K562 (cell line): ENCODE data around the gene PIP5K1B. TPM values are rescaled to one million over a fixed set of nuclear protein-coding genes. Genes with fewer than 3 reads are reported as not detected.

ENCODE experiments used
- ATAC-seq: fragments of 200-7000 bp; cut with Tn5 transposase; 3 replicates; pipeline ENCODE4 v1.9.1; 2020; ENCODE audit warnings: moderate library complexity
- BruUV-seq: library from RNA; stranded (reverse); fragments of 400-500 nt; replicated peaks from 2 replicates; lab custom pipeline; 2021; lab: Mats Ljungman, UMichigan
- CTCF ChIA-PET: fragments of 300-600 bp; formaldehyde crosslinking; extraction: SDS; loops from one replicate; lab custom pipeline; 2021; ENCODE audit warnings: low intra/inter-chr PET ratio; lab: Yijun Ruan, JAX
- POLR2A ChIA-PET: fragments of 300-600, 350-650 bp; sonication (Branson Sonifier 250); formaldehyde crosslinking; extraction: SDS; loops from one replicate; lab custom pipeline; 2021; ENCODE audit warnings: antibody characterized with exemption, inconsistent platforms; lab: Yijun Ruan, JAX
- DNase-seq, 4 experiments: peaks; one replicate each; pipeline versions ENCODE4 v3.0.0 to v3.0.0-alpha.2; 2011 to 2018; ENCODE audit warnings: low spot score in 3 of 4, mixed read lengths in 3 of 4; ENCODE audit errors: extremely low read depth in 1 of 4
- FAIRE-seq: peaks from 2 replicates; lab custom pipeline; 2011; peaks lifted over from hg19 to GRCh38; lab: Jason Lieb, UNC
- H2AFZ ChIP-seq: 2 replicates; pipeline ENCODE4 v1.6.0; 2011; ENCODE audit warnings: low read depth, low read length, control low read depth, inconsistent platforms
- H3K27ac ChIP-seq: fragments of 200-600 bp; 3 replicates; pipeline ENCODE4 v1.8.0; 2011; ENCODE audit warnings: low read depth, mild to moderate bottlenecking, control low read depth, inconsistent platforms, low read length, moderate library complexity, mixed read lengths; ENCODE audit errors: extremely low read depth
- H3K27me3 ChIP-seq, 2 experiments: fragments of 300-600 bp in 1 of 2; 2 replicates in 1 of 2; 3 replicates in 1 of 2; pipeline versions ENCODE4 v1.6.0 to v1.8.0; 2011; ENCODE audit warnings: inconsistent platforms in 2 of 2, low read length in 2 of 2, mild to moderate bottlenecking in 1 of 2, mixed read lengths in 1 of 2, moderate library complexity in 1 of 2; ENCODE audit not compliant: control insufficient read depth in 2 of 2, insufficient read depth in 2 of 2
- H3K36me3 ChIP-seq: fragments of 300-600 bp; 3 replicates; pipeline ENCODE4 v1.8.0; 2011; ENCODE audit warnings: mild to moderate bottlenecking, low read length, inconsistent platforms; ENCODE audit not compliant: control insufficient read depth, insufficient read depth
- H3K4me1 ChIP-seq, 2 experiments: fragments of 200-600 bp in 1 of 2; replicated peaks in 1 of 2; 2 replicates in 1 of 2; 3 replicates in 1 of 2; pipeline versions ENCODE4 v1.5.1 to v1.8.0; 2011; ENCODE audit warnings: inconsistent platforms in 2 of 2, low read length in 2 of 2, mild to moderate bottlenecking in 1 of 2, mixed read lengths in 1 of 2, moderate library complexity in 1 of 2; ENCODE audit not compliant: control insufficient read depth in 2 of 2, insufficient read depth in 2 of 2
- H3K4me2 ChIP-seq: 2 replicates; pipeline ENCODE4 v1.6.1; 2011; ENCODE audit warnings: low read length, control low read depth, inconsistent platforms, mixed read lengths; ENCODE audit not compliant: insufficient read depth
- H3K4me3 ChIP-seq: fragments of 200-600 bp; sonication (generic), shearing (Covaris generic); 2 replicates; pipeline ENCODE4 v1.5.1; 2016; ENCODE audit warnings: control low read depth, inconsistent platforms
- H3K79me2 ChIP-seq: fragments of 200-600 bp; 3 replicates; pipeline ENCODE4 v1.8.0; 2011; ENCODE audit warnings: low read length, inconsistent platforms; ENCODE audit not compliant: control insufficient read depth, insufficient read depth
- H3K9ac ChIP-seq, 2 experiments: 2 replicates each; pipeline versions ENCODE4 v1.6.0 to v1.6.1; 2011; ENCODE audit warnings: low read depth in 2 of 2, low read length in 2 of 2, control low read depth in 1 of 2, inconsistent platforms in 1 of 2, mild to moderate bottlenecking in 1 of 2, mixed read lengths in 1 of 2; ENCODE audit not compliant: insufficient read depth in 1 of 2
- H3K9me1 ChIP-seq: one replicate; pipeline ENCODE4 v1.6.0; 2011; ENCODE audit warnings: inconsistent platforms, mild to moderate bottlenecking, low read length, moderate library complexity; ENCODE audit not compliant: control insufficient read depth, insufficient read depth
- H3K9me3 ChIP-seq: replicated peaks from 2 replicates; pipeline ENCODE4 v1.5.1; 2011; ENCODE audit warnings: low read depth, low read length, inconsistent platforms; ENCODE audit not compliant: control insufficient read depth, insufficient read depth
- H4K20me1 ChIP-seq: replicated peaks from 2 replicates; pipeline ENCODE4 v1.6.1; 2011; ENCODE audit warnings: low read length, inconsistent platforms, mixed read lengths; ENCODE audit not compliant: control insufficient read depth, insufficient read depth
- ARID1B ChIP-seq: fragments of 450-650 bp; IDR thresholded peaks from 2 replicates; pipeline ENCODE4 v1.6.1; 2016; ENCODE audit warnings: antibody characterized with exemption, mild to moderate bottlenecking, inconsistent platforms
- C11orf30 ChIP-seq: fragments of 450-650 bp; IDR thresholded peaks from 2 replicates; pipeline ENCODE4 v1.6.1; 2016; ENCODE audit warnings: low read depth, mild to moderate bottlenecking
- CC2D1A ChIP-seq: fragments of 450-650 bp; IDR thresholded peaks from 2 replicates; pipeline ENCODE4 v1.6.1; 2017; ENCODE audit warnings: mild to moderate bottlenecking
- EP400 ChIP-seq: fragments of 450-650 bp; IDR thresholded peaks from 2 replicates; pipeline ENCODE4 v1.6.1; 2017; ENCODE audit warnings: antibody characterized with exemption, mild to moderate bottlenecking, moderate library complexity
- HSF4 ChIP-seq: fragments of 250-450 bp; sonication (Bioruptor Pico); IDR thresholded peaks from 2 replicates; pipeline ENCODE4 v2.1.2; 2022; ENCODE audit warnings: mild to moderate bottlenecking, moderate library complexity, borderline replicate concordance
- KLF1 ChIP-seq: fragments of 450-650 bp; IDR thresholded peaks from 2 replicates; pipeline ENCODE4 v1.6.1; 2016; ENCODE audit warnings: missing genetic modification characterization, missing compliant biosample characterization
- MAFF ChIP-seq: IDR thresholded peaks from 2 replicates; pipeline ENCODE4 v1.6.1; 2012; ENCODE audit warnings: low read length, improper control_type of control experiment
- MCM5 ChIP-seq: fragments of 450-650 bp; IDR thresholded peaks from 2 replicates; pipeline ENCODE4 v1.6.1; 2016; ENCODE audit warnings: low read depth
- MYC ChIP-seq, 2 experiments: fragments of 250-450 bp in 1 of 2; sonication (Bioruptor Pico) in 1 of 2; IDR thresholded peaks; 2 replicates each; pipeline versions ENCODE4 v1.5.1 to v1.6.1; 2012 to 2021; ENCODE audit warnings: low read depth in 2 of 2, borderline replicate concordance in 1 of 2, improper control_type of control experiment in 1 of 2, low read length in 1 of 2, mild to moderate bottlenecking in 1 of 2, moderate library complexity in 1 of 2
- NFIC ChIP-seq: fragments of 450-650 bp; IDR thresholded peaks from 2 replicates; pipeline ENCODE4 v1.6.1; 2017; ENCODE audit warnings: mild to moderate bottlenecking, inconsistent platforms
- POLR2H ChIP-seq: IDR thresholded peaks from 2 replicates; pipeline ENCODE4 v1.6.1; 2016; ENCODE audit warnings: missing genetic modification characterization, low read depth, mild to moderate bottlenecking, control low read depth, missing compliant biosample characterization, moderate library complexity
- RFX1 ChIP-seq: fragments of 450-650 bp; IDR thresholded peaks from 2 replicates; pipeline ENCODE4 v1.6.1; 2016; ENCODE audit warnings: mild to moderate bottlenecking, moderate library complexity
- SOX6 ChIP-seq: fragments of 450-650 bp; IDR thresholded peaks from 2 replicates; pipeline ENCODE4 v1.6.1; 2014; ENCODE audit warnings: mild to moderate bottlenecking
- TOE1 ChIP-seq, 2 experiments: fragments of 450-650 bp in 1 of 2; sonication (generic) in 1 of 2; formaldehyde crosslinking in 1 of 2; IDR thresholded peaks; 2 replicates each; pipeline versions ENCODE4 v1.7.1 to v1.8.0; 2016 to 2022; ENCODE audit warnings: borderline replicate concordance in 2 of 2, mild to moderate bottlenecking in 2 of 2, antibody characterized with exemption in 1 of 2, inconsistent platforms in 1 of 2, low read depth in 1 of 2, missing genetic modification reagents in 1 of 2, moderate library complexity in 1 of 2
- ZBTB17 ChIP-seq: fragments of 450-650 bp; formaldehyde crosslinking; IDR thresholded peaks from 2 replicates; pipeline ENCODE4 v1.4.0; 2020; ENCODE audit warnings: mild to moderate bottlenecking
- WGBS: fragments of 100-300 bp; shearing (Covaris generic); methylation state at CpG from one replicate; pipeline ENCODE4 v1.1.6; 2016; ENCODE audit warnings: low coverage, mixed read lengths; ENCODE audit not compliant: insufficient coverage; ENCODE audit errors: missing lambda C conversion rate; 5-methylcytosine and 5-hydroxymethylcytosine counted together
- in situ Hi-C: fragments of 300-500 bp; cut with MboI; formaldehyde crosslinking; loops from 4 replicates; pipeline ENCODE4 v1.15.0; 2018; ENCODE audit warnings: inconsistent platforms, mixed read lengths
- intact Hi-C: fragments of 100-400 bp; cut with micrococcal nuclease; formaldehyde crosslinking; loops from 2 replicates; pipeline ENCODE4 v1.14.2; 2022
- polyA plus RNA-seq, 8 experiments: library from polyadenylated mRNA; depleted of rRNA in 4 of 8; stranded (reverse) in 5 of 8; unstranded in 3 of 8; fragments of >200 nt; fragmentation: Nextera tagmentation in 2 of 8; fragmentation: Illumina TruSeq in 1 of 8; extraction: Ambion mirVana in 2 of 8; extraction: Trizol in 1 of 8; gene quantifications; 2 replicates each; pipeline versions ENCODE4 v1.2.1 to v1.2.3, GENCODE V29; 2011 to 2014; ENCODE audit warnings: inconsistent platforms in 1 of 8, missing spikeins in 1 of 8
- total RNA-seq, 7 experiments: library from RNA; depleted of rRNA in 6 of 7; stranded (reverse); fragments of >200 nt in 6 of 7; fragmentation: Illumina TruSeq in 2 of 7; extraction: Trizol in 2 of 7; gene quantifications; 2 replicates each; pipeline versions ENCODE4 v1.2.1 to v1.2.3, GENCODE V29; 2011 to 2021; ENCODE audit warnings: low replicate concordance in 1 of 7
- TF ChIP-seq, protein P1 (sequence below): fragments of 450-650 bp; IDR thresholded peaks from 2 replicates; pipeline ENCODE4 v1.6.1; 2016
- TF ChIP-seq, protein P2 (sequence below), 2 experiments: fragments of 450-650 bp in 1 of 2; sonication (generic) in 1 of 2; formaldehyde crosslinking in 1 of 2; IDR thresholded peaks in 1 of 2; conservative IDR thresholded peaks in 1 of 2; 2 replicates each; pipeline versions ENCODE4 v1.6.1 to v1.8.1; 2016 to 2023; ENCODE audit warnings: mild to moderate bottlenecking in 2 of 2, moderate library complexity in 2 of 2, inconsistent platforms in 1 of 2, missing genetic modification reagents in 1 of 2
- TF ChIP-seq, protein P3 (sequence below): fragments of 250-450 bp; sonication (Bioruptor Pico); IDR thresholded peaks from 2 replicates; pipeline ENCODE4 v1.4.0; 2020; ENCODE audit warnings: borderline replicate concordance

PIP5K1B gene
- total and polyA plus RNA-seq, 9 of the 15 experiments (the other 6 are each of a cell fraction or from before 2014, with no cell fraction given) = 3.1 to 12.9 (median 7.4) TPM

DNA sequence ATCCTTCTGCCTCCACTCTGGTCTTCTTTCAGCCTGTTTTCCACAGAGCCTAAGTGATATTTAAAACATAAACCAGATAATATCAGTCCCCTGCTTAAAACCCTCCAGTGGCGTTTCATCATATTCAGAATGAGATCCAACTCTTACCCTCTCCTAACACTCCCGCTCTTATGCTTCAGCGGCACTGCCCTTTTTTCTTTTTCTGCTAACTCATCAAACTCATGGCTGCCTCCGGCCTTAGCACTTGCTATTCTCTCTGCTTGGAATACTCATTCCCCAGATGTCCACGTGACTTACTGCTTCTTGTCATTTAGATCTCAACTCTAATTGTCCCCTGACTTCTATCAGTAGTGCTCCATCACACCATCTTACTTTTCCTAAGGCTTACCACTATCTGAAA, 73.6 kb downstream of the PIP5K1B start:
- no TSS peak for BruUV-seq
- H3K4me2 ChIP-seq = peak overlapping the region; percentile 98
- FAIRE-seq (peak; percentile 86), ATAC-seq (peak; percentile 51), DNase-seq (peak in 1 of 4 experiments; percentile 69)
- no peaks in the 10 kb centered on the region for H3K9me1 ChIP-seq
- H3K4me1 ChIP-seq = peaks cover 4 to 41% of the 10 kb centered on the region in 2 experiments; a peak in 4 of 5 replicates
- in situ Hi-C loops = loop anchor here (5.0 kb wide), 1 partner anchor 76 kb away; no protein-coding TSS in a partner anchor
- H3K4me3 ChIP-seq = peak overlapping the region; percentile 81; the same call in 1 of the 2 replicates
- ChIA-PET POLR2A (no interaction called here), CTCF (no interaction called here)
- peak overlapping the region; percentile 99 for H3K27ac ChIP-seq
- H3K9ac ChIP-seq = peak overlapping the region in 1 of 2 experiments; percentile 92; a peak in 2 of 4 replicates
- intact Hi-C loops = loop anchor here (2.0 to 5.0 kb wide), 4 partner anchors 28 to 244 kb away; partner anchors contain the start of gene PIP5K1B
- 0% methylated on average over 5 of the region's 5 CpGs for WGBS
- H4K20me1 ChIP-seq = peaks cover 10% of the 10 kb centered on the region
- H3K27me3 ChIP-seq = no peaks in the 10 kb centered on the region
- peaks cover 9% of the 10 kb centered on the region; the same call in 2 of the 3 replicates for H3K36me3 ChIP-seq
- H2AFZ ChIP-seq = peak overlapping the region; percentile 88
- H3K79me2 ChIP-seq = peaks cover 76% of the 10 kb centered on the region
- H3K9me3 ChIP-seq = no peaks in the 10 kb centered on the region
- TF ChIP-seq EP400 (peak; percentile 69), CC2D1A (peak; percentile 30; the same call in 1 of the 2 replicates), NFIC (peak; percentile 15; the same call in 1 of the 2 replicates), TOE1 (IDR thresholded peaks at IDR 0.05; ENCODE audit: borderline replicate concordance) (peak; percentile 80; the same call in 1 of the 2 replicates), TOE1 (CRISPR knock-in tag; IDR thresholded peaks at IDR 0.05; ENCODE audit: borderline replicate concordance, low read depth) (no peak), MAFF (peak; percentile 91), RFX1 (peak; percentile 53; the same call in 1 of the 2 replicates), MYC (IDR thresholded peaks at IDR 0.05; ENCODE audit: low read depth, low read length) (0 out of 2 replicates have a peak, but pooled peaks have one; percentile 18), MYC (CRISPR knock-in tag; IDR thresholded peaks at IDR 0.05; ENCODE audit: borderline replicate concordance, low read depth) (no peak), KLF1 (tag) (no peak), MCM5 (no peak), C11orf30 (peak; percentile 99), POLR2H (tag) (peak; percentile 40), ZBTB17 (CRISPR knock-in tag) (no peak), ARID1B (peak; percentile 58; the same call in 1 of the 2 replicates), HSF4 (no peak), SOX6 (peak; percentile 56)
- TF ChIP-seq, protein P1, sequence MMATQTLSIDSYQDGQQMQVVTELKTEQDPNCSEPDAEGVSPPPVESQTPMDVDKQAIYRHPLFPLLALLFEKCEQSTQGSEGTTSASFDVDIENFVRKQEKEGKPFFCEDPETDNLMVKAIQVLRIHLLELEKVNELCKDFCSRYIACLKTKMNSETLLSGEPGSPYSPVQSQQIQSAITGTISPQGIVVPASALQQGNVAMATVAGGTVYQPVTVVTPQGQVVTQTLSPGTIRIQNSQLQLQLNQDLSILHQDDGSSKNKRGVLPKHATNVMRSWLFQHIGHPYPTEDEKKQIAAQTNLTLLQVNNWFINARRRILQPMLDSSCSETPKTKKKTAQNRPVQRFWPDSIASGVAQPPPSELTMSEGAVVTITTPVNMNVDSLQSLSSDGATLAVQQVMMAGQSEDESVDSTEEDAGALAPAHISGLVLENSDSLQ = peak; percentile 5; the same call in 1 of the 2 replicates
- TF ChIP-seq, protein P2, sequence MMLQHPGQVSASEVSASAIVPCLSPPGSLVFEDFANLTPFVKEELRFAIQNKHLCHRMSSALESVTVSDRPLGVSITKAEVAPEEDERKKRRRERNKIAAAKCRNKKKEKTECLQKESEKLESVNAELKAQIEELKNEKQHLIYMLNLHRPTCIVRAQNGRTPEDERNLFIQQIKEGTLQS (IDR thresholded peaks at IDR 0.05) = peak; percentile 52
- TF ChIP-seq, protein P2 (CRISPR knock-in tag; conservative IDR thresholded peaks at IDR 0.05) = no peak
- TF ChIP-seq, protein P3, sequence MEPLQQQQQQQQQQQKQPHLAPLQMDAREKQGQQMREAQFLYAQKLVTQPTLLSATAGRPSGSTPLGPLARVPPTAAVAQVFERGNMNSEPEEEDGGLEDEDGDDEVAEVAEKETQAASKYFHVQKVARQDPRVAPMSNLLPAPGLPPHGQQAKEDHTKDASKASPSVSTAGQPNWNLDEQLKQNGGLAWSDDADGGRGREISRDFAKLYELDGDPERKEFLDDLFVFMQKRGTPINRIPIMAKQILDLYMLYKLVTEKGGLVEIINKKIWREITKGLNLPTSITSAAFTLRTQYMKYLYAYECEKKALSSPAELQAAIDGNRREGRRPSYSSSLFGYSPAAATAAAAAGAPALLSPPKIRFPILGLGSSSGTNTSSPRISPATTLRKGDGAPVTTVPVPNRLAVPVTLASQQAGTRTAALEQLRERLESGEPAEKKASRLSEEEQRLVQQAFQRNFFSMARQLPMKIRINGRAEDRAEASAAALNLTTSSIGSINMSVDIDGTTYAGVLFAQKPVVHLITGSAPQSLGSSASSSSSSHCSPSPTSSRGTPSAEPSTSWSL (CRISPR knock-in tag) = no peak
